Measurements from ENCODE around the gene CNIH3. TPM values are rescaled to one million over a fixed set of nuclear protein-coding genes. Genes with fewer than 3 reads are reported as not detected.

CNIH3 gene
- total RNA-seq, 1 donor from 2014 or later, result 4.2 TPM

- Mint-ChIP-seq H3K4me3 (ENCODE audit: unreplicated experiment) (no peak overlapping the region), H3K27ac (ENCODE audit: unreplicated experiment) (no peak overlapping the region), H3K36me3 (ENCODE audit: unreplicated experiment) (no peaks in the 10 kb centered on the region)
These were observed 121.2 kb downstream of the CNIH3 start for GRCh38 chr1:224737353-224737727.

GRCh38 chr1:224739303-224739996 is 123.3 kb downstream of the CNIH3 start:
- peaks cover 19% of the 10 kb centered on the region for H3K27me3 Mint-ChIP-seq (ENCODE audit: unreplicated experiment)

More at GRCh38 chr1:224737353-224737727, 121.2 kb downstream of the CNIH3 start:
- no peak for DNase-seq (ENCODE audit: extremely low spot score, unreplicated experiment)
- H3K9me3 Mint-ChIP-seq (ENCODE audit: unreplicated experiment), result no peaks in the 10 kb centered on the region
- peaks cover 9% of the 10 kb centered on the region for H3K4me1 Mint-ChIP-seq (ENCODE audit: unreplicated experiment)
- TF ChIP-seq, protein P1, sequence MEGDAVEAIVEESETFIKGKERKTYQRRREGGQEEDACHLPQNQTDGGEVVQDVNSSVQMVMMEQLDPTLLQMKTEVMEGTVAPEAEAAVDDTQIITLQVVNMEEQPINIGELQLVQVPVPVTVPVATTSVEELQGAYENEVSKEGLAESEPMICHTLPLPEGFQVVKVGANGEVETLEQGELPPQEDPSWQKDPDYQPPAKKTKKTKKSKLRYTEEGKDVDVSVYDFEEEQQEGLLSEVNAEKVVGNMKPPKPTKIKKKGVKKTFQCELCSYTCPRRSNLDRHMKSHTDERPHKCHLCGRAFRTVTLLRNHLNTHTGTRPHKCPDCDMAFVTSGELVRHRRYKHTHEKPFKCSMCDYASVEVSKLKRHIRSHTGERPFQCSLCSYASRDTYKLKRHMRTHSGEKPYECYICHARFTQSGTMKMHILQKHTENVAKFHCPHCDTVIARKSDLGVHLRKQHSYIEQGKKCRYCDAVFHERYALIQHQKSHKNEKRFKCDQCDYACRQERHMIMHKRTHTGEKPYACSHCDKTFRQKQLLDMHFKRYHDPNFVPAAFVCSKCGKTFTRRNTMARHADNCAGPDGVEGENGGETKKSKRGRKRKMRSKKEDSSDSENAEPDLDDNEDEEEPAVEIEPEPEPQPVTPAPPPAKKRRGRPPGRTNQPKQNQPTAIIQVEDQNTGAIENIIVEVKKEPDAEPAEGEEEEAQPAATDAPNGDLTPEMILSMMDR (IDR thresholded peaks at IDR 0.05), result no peak
- peaks cover 20% of the 10 kb centered on the region for H3K27me3 Mint-ChIP-seq (ENCODE audit: unreplicated experiment)

DNA sequence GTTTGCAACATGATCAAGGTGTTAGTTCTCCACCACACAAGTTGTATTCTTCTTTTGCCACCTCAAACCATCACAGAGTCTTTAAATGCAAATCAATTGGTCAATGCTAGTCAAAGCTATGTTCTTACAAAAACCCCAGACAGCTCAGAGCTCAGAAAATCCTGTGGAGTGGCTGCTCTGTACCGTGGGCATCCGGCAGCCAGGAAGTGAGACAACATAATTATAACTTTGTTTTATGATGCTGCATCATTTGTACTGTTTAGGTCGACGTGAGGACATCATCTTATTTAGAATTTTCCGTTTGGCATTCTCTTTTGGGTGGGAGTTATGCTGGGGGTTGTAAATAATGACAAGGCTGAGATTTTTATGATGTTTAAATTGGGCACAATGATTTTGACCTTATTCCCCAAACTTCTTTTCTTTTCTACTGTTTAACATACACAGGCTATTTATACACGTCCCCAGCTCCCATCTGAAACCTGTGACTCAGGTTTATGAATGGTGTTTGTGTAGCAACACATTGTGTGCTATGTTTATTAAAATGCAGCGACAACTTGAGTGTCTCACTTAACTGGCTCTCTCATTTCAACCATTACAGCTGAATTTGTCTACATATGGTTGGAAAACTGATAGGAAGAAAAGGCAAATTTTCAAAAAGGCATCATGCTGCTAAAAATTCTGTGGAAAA is 124.0 kb downstream of the CNIH3 start:
- H3K27me3 Mint-ChIP-seq (ENCODE audit: unreplicated experiment), result peaks cover 21% of the 10 kb centered on the region

More at GRCh38 chr1:224739303-224739996, 123.3 kb downstream of the CNIH3 start:
- TF ChIP-seq, protein P1 (IDR thresholded peaks at IDR 0.05), result no peak
- Mint-ChIP-seq H3K4me1 (ENCODE audit: unreplicated experiment) (peaks cover 9% of the 10 kb centered on the region), H3K36me3 (ENCODE audit: unreplicated experiment) (no peaks in the 10 kb centered on the region), H3K9me3 (ENCODE audit: unreplicated experiment) (no peaks in the 10 kb centered on the region), H3K4me3 (ENCODE audit: unreplicated experiment) (no peak overlapping the region), H3K27ac (ENCODE audit: unreplicated experiment) (no peak overlapping the region)
- no peak for DNase-seq (ENCODE audit: extremely low spot score, unreplicated experiment)

GRCh38 chr1:224740685-224741052 is 124.6 kb downstream of the CNIH3 start:
- Mint-ChIP-seq H3K27ac (ENCODE audit: unreplicated experiment) (no peak overlapping the region), H3K36me3 (ENCODE audit: unreplicated experiment) (no peaks in the 10 kb centered on the region), H3K4me1 (ENCODE audit: unreplicated experiment) (peaks cover 9% of the 10 kb centered on the region), H3K4me3 (ENCODE audit: unreplicated experiment) (no peak overlapping the region), H3K27me3 (ENCODE audit: unreplicated experiment) (peaks cover 21% of the 10 kb centered on the region), H3K9me3 (ENCODE audit: unreplicated experiment) (no peaks in the 10 kb centered on the region)
- DNase-seq (ENCODE audit: extremely low spot score, unreplicated experiment), result no peak
- TF ChIP-seq, protein P1 (IDR thresholded peaks at IDR 0.05), result no peak

More for the DNA sequence above, 124.0 kb downstream of the CNIH3 start:
- Mint-ChIP-seq H3K4me1 (ENCODE audit: unreplicated experiment) (peaks cover 9% of the 10 kb centered on the region), H3K9me3 (ENCODE audit: unreplicated experiment) (no peaks in the 10 kb centered on the region), H3K27ac (ENCODE audit: unreplicated experiment) (no peak overlapping the region), H3K4me3 (ENCODE audit: unreplicated experiment) (no peak overlapping the region), H3K36me3 (ENCODE audit: unreplicated experiment) (no peaks in the 10 kb centered on the region)
- no peak for DNase-seq (ENCODE audit: extremely low spot score, unreplicated experiment)
- TF ChIP-seq, protein P1 (IDR thresholded peaks at IDR 0.05), result no peak

DNA sequence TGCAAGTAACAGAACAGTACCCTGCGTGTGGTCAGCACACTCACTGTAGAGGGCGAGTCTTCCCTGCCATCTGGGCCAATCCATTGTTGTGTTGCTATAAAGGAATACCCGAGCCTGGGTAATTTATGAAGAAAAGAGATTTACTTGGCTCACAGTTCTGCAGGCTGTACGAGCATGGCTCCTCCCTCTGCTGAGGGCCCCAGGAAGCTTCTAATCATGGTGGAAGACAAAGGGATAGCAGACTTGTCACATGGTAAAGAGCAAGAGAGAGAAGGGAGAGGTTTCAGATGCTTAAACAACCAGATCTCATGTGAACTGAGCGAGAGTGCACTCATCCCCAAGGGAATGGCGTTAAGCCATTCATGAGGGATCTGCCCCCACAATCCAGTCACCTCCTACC is 126.2 kb downstream of the CNIH3 start:
- TF ChIP-seq, protein P1 (IDR thresholded peaks at IDR 0.05), result no peak
- no peak overlapping the region for H3K4me3 Mint-ChIP-seq (ENCODE audit: unreplicated experiment)

More for the DNA sequence above, 126.2 kb downstream of the CNIH3 start:
- Mint-ChIP-seq H3K9me3 (ENCODE audit: unreplicated experiment) (no peaks in the 10 kb centered on the region), H3K36me3 (ENCODE audit: unreplicated experiment) (no peaks in the 10 kb centered on the region), H3K27me3 (ENCODE audit: unreplicated experiment) (peaks cover 14% of the 10 kb centered on the region), H3K27ac (ENCODE audit: unreplicated experiment) (no peak overlapping the region), H3K4me1 (ENCODE audit: unreplicated experiment) (peaks cover 3% of the 10 kb centered on the region)
- DNase-seq (ENCODE audit: extremely low spot score, unreplicated experiment), result no peak

Data from osteocyte (in vitro differentiated cells).